Psoas muscle (tissue), 8 donors: ENCODE results near the gene AFF1. TPM values are rescaled to one million over a fixed set of nuclear protein-coding genes. Genes with fewer than 3 reads are reported as not detected.

Source experiments
- ATAC-seq, 4 donors: fragments of 200-7000 bp; cut with Tn5 transposase; one replicate each; pipeline ENCODE4 v1.9.1; 2020; ENCODE audit warnings: moderate library complexity in 3 of 4, mild to moderate bottlenecking in 2 of 4
- DNase-seq, 2 donors: peaks; one replicate each; pipeline ENCODE4 v3.0.0-alpha.2; 2020
- H3K27ac ChIP-seq: fragments of 200-600 bp; one replicate; pipeline ENCODE4 v1.8.0; 2022
- H3K27me3 ChIP-seq, 3 donors: fragments of 200-600 bp in 1 of 3; one replicate each; pipeline versions ENCODE4 v1.6.1 to v1.8.0; 2013 to 2022; ENCODE audit warnings: low read length in 2 of 3, mild to moderate bottlenecking in 2 of 3, moderate library complexity in 1 of 3; ENCODE audit not compliant: insufficient read depth in 3 of 3
- H3K36me3 ChIP-seq, 2 donors: fragments of 200-600 bp in 1 of 2; one replicate each; pipeline versions ENCODE4 v1.6.1 to v1.8.0; 2013 to 2022; ENCODE audit warnings: low read depth in 1 of 2, mild to moderate bottlenecking in 1 of 2, moderate library complexity in 1 of 2; ENCODE audit not compliant: insufficient read depth in 1 of 2
- H3K4me1 ChIP-seq: fragments of 200-600 bp; one replicate; pipeline ENCODE4 v1.8.0; 2022
- H3K4me3 ChIP-seq: fragments of 200-600 bp; one replicate; pipeline ENCODE4 v1.8.0; 2022; ENCODE audit warnings: mild to moderate bottlenecking
- H3K9me3 ChIP-seq: fragments of 200-600 bp; one replicate; pipeline ENCODE4 v1.8.0; 2022
- CTCF ChIP-seq: fragments of 200-600 bp; IDR thresholded peaks from one replicate; pipeline ENCODE4 v1.8.0; 2022; ENCODE audit warnings: antibody characterized with exemption
- WGBS, 3 donors: extraction: QIAGEN DNeasy Blood & Tissue Kit; methylation state at CpG; one replicate each; pipeline versions ENCODE4 v1.1.6 to v1.1.7; 2013; 5-methylcytosine and 5-hydroxymethylcytosine counted together
- intact Hi-C, 2 donors: fragments of 100-400 bp; cut with DNase I; formaldehyde crosslinking; loops; one replicate each; pipeline versions ENCODE4 v1.11.0 to v1.14.2; 2022
- polyA plus RNA-seq, 3 donors: library from polyadenylated mRNA; stranded (reverse); fragments of 200-250 nt; gene quantifications; one replicate each; pipeline ENCODE4 v1.2.3, GENCODE V29; 2013
- total RNA-seq, 4 donors: library from RNA; stranded (reverse); fragmentation: NEBNext Ultra II Directional in 2 of 4; extraction: Animal tissue kit (Norgen Biotek cat#: 25700) in 2 of 4; gene quantifications; one replicate each; pipeline versions ENCODE4 v1.2.1 to v1.2.4, GENCODE V29; 2021 to 2023
- donor health status: healthy with polysubstance abuse.
- donor health status: DM: no; HTN: no; CAD: no; lungs with moderate emphysema.
- donor health status: Bipolar disorder and iron deficiency.
- donor health status: healthy.
- donor health status: DM: yes; HTN: yes; CAD: no.
- donor health status: DM: no; HTN: no; CAD: no.
- donor health status: DM: no; HTN: no; CAD: no.
- donor health status: DM: yes; HTN: yes; CAD: no.

AFF1 gene
- total and polyA plus RNA-seq, 7 donors, result 62.7 to 171 (median 120) TPM

GRCh38 chr4:86967798-86968197 lies 33.0 kb downstream of the AFF1 start:
- Histone ChIP-seq H3K4me3 (no peak overlapping the region), H3K27ac (no peak overlapping the region), H3K4me1 (peaks cover 38% of the 10 kb centered on the region), H3K36me3 (no peaks in the 10 kb centered on the region), H3K9me3 (no peaks in the 10 kb centered on the region), H3K27me3 (no peaks in the 10 kb centered on the region)
- intact Hi-C loops, result loop anchor here in 1 of 2 donors (5.0 kb wide), 1 partner anchor 35 kb away; no protein-coding TSS in a partner anchor
- DNase-seq (no peak), ATAC-seq (no peak)
- 90 to 93% (median 92%) methylated on average over 2 of the region's 2 CpGs for WGBS, 3 donors
- TF ChIP-seq CTCF, result no peak

GRCh38 chr4:86968547-86968946 lies 33.7 kb downstream of the AFF1 start:
- TF ChIP-seq CTCF, result no peak
- 33 to 60% (median 60%) methylated on average over 2 of the region's 2 CpGs for WGBS, 3 donors
- no peak for ATAC-seq
- Histone ChIP-seq H3K9me3 (no peaks in the 10 kb centered on the region), H3K4me3 (no peak overlapping the region), H3K36me3 (no peaks in the 10 kb centered on the region), H3K4me1 (peaks cover 41% of the 10 kb centered on the region), H3K27me3 (no peaks in the 10 kb centered on the region), H3K27ac (no peak overlapping the region)
- intact Hi-C loops, result loop anchor here in 1 of 2 donors (5.0 kb wide), 1 partner anchor 34 kb away; no protein-coding TSS in a partner anchor
- no peak for DNase-seq

GRCh38 chr4:86970447-86971354 lies 35.9 kb downstream of the AFF1 start:
- H3K27ac ChIP-seq, result peak overlapping the region; percentile 12
- TF ChIP-seq CTCF, result no peak
- no peaks in the 10 kb centered on the region for H3K27me3 ChIP-seq
- H3K36me3 ChIP-seq, result no peaks in the 10 kb centered on the region
- DNase-seq (no peak), ATAC-seq (no peak)
- no peak overlapping the region for H3K4me3 ChIP-seq
- 46 to 61% (median 52%) methylated on average over 8 of the region's 8 CpGs for WGBS, 3 donors
- peaks cover 38% of the 10 kb centered on the region for H3K4me1 ChIP-seq
- no peaks in the 10 kb centered on the region for H3K9me3 ChIP-seq
- intact Hi-C loops, result no loop called here

- no peak overlapping the region for H3K27ac ChIP-seq
- ATAC-seq (no peak), DNase-seq (no peak)
- intact Hi-C loops, result no loop called here
- no peak overlapping the region for H3K4me3 ChIP-seq
- H3K36me3 ChIP-seq, result no peaks in the 10 kb centered on the region
- no peak for TF ChIP-seq CTCF
- H3K9me3 ChIP-seq, result no peaks in the 10 kb centered on the region
- peaks cover 38% of the 10 kb centered on the region for H3K4me1 ChIP-seq
- no peaks in the 10 kb centered on the region for H3K27me3 ChIP-seq
These were observed 36.5 kb downstream of the AFF1 start for GRCh38 chr4:86971355-86971683.

GRCh38 chr4:86972997-86973396 lies 38.2 kb downstream of the AFF1 start:
- Histone ChIP-seq H3K4me3 (no peak overlapping the region), H3K36me3 (no peaks in the 10 kb centered on the region), H3K27ac (no peak overlapping the region), H3K27me3 (no peaks in the 10 kb centered on the region), H3K4me1 (peaks cover 29% of the 10 kb centered on the region), H3K9me3 (no peaks in the 10 kb centered on the region)
- ATAC-seq, result peak; percentile 50 to 74 (median 64)
- intact Hi-C loops, result no loop called here
- peak in 1 of 2 donors; percentile 54 for DNase-seq
- no peak for TF ChIP-seq CTCF
- WGBS, 3 donors, result 36 to 47% (median 44%) methylated on average over 3 of the region's 3 CpGs
